Testis (tissue), 3 donors: ENCODE results near the gene MTUS2. TPM values are rescaled to one million over a fixed set of nuclear protein-coding genes. Genes with fewer than 3 reads are reported as not detected.
A peak's percentile ranks its signal among the peaks of the same experiment; 100 is the strongest.

Experiments used
- DNase-seq: peaks from one replicate; pipeline ENCODE4 v3.0.0-alpha.2; 2019
- H3K27ac ChIP-seq, 2 donors: fragments of 200-600 bp; sonication (generic); one replicate each; pipeline ENCODE4 v1.5.1; 2019
- H3K27me3 ChIP-seq: fragments of 200-600 bp; sonication (generic); one replicate; pipeline ENCODE4 v1.5.1; 2019
- H3K36me3 ChIP-seq: fragments of 200-600 bp; sonication (generic); one replicate; pipeline ENCODE4 v1.5.1; 2017; ENCODE audit warnings: low read depth; ENCODE audit errors: missing control alignments
- H3K4me1 ChIP-seq: fragments of 200-600 bp; sonication (generic); one replicate; pipeline ENCODE4 v1.5.1; 2019
- H3K4me3 ChIP-seq, 2 donors: fragments of 200-600 bp; sonication (generic); one replicate each; pipeline ENCODE4 v1.5.1; 2017 to 2019
- H3K9me3 ChIP-seq: fragments of 200-600 bp; sonication (generic); one replicate; pipeline ENCODE4 v1.5.1; 2017
- POLR2A ChIP-seq: fragments of 450-650 bp; IDR thresholded peaks from one replicate; pipeline ENCODE4 v1.6.1; 2017; ENCODE audit warnings: antibody characterized with exemption, mild to moderate bottlenecking, moderate library complexity
- whole genome bisulfite sequencing, 2 donors: methylation state at CpG; one replicate each; pipeline ENCODE4 v1.1.5; 2018; 5-methylcytosine and 5-hydroxymethylcytosine counted together
- intact Hi-C: fragments of 100-400 bp; cut with DNase I; formaldehyde crosslinking; loops from one replicate; pipeline ENCODE4 v1.15.1; 2023; ENCODE audit warnings: low total_unique reads
- polyA plus RNA-seq: library from polyadenylated mRNA; stranded (reverse); fragments of 350-450 nt; fragmentation: Illumina TruSeq; extraction: RNeasy Lipid Tissue Mini Kit (QIAGEN cat#74804); gene quantifications from one replicate; pipeline ENCODE4 v1.2.3, GENCODE V29; 2014; ENCODE audit warnings: low read depth, low replicate concordance; ENCODE audit not compliant: insufficient read depth
- total RNA-seq, 2 donors: library from RNA; depleted of rRNA; stranded (reverse); fragments of >200 nt; gene quantifications; one replicate each; pipeline ENCODE4 v1.2.3, GENCODE V29; 2016
- TF ChIP-seq, protein P1 (sequence below), 3 experiments: fragments of 450-650 bp in 2 of 3; fragments of 200-600 bp in 1 of 3; sonication (generic) in 1 of 3; IDR thresholded peaks; one replicate each; pipeline ENCODE4 v1.5.1; 2016 to 2019; ENCODE audit warnings: antibody characterized with exemption in 3 of 3, mild to moderate bottlenecking in 2 of 3, moderate library complexity in 1 of 3

The MTUS2 gene
- total and polyA plus RNA-seq, 3 donors from 2014 or later: 2.1 to 9.2 (median 8.3) TPM

DNA sequence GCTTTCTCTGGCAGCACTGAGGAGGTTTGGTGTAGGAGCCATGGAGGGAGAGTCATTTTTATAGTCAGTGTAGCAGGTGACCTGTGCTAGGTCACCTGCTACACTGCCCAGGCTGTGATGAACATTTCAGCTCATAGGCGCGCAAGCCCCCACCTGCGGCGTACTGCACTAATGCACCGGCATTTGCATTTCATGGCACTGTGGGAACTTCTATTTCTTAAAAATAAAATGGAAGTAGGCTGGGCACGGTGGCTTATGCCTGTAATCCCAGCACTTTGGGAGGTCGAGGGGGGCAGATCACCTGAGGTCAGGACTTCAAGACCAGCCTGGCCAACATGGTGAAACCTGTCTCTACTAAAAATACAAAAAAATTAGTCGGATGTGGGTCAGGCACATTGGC is 674.4 kb downstream of the MTUS2 start:
- 88 to 92% methylated on average over 8 of the region's 8 CpGs for WGBS, 2 donors

DNA sequence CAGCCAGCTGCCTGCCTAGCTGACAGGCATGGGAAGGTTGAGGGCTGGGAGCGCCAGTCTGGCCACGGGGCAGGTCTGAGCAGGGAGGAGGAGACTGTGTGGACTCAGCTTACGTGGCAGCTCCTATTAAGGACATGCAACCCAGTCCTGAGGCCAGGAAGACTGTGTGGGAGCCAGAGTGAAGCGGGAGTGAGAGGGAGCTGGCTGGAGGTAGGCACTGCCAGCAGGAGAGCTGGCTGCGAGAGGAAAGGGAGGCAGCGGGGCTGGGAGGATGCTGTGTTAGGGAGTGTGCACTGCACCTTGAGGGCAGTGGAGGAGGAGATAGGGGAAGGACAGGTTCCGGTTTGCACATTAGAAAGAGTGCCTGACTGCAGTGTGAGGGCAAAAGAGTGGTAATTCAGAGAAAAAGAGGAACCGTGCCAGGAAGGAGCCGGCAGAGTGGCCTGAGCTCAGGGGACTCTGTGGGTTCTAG is 676.1 kb downstream of the MTUS2 start:
- no peak overlapping the region for H3K27ac ChIP-seq
- no peaks in the 10 kb centered on the region for H3K36me3 ChIP-seq
- 52 to 74% methylated on average over 8 to 9 of the region's 9 CpGs for WGBS, 2 donors
- DNase-seq: peak; percentile 45
- peaks cover 13% of the 10 kb centered on the region for H3K4me1 ChIP-seq
- intact Hi-C loops: no loop called here
- no peaks in the 10 kb centered on the region for H3K9me3 ChIP-seq
- H3K27me3 ChIP-seq: no peaks in the 10 kb centered on the region
- no peak overlapping the region for H3K4me3 ChIP-seq
- TF ChIP-seq POLR2A: no peak
- TF ChIP-seq, protein P1, sequence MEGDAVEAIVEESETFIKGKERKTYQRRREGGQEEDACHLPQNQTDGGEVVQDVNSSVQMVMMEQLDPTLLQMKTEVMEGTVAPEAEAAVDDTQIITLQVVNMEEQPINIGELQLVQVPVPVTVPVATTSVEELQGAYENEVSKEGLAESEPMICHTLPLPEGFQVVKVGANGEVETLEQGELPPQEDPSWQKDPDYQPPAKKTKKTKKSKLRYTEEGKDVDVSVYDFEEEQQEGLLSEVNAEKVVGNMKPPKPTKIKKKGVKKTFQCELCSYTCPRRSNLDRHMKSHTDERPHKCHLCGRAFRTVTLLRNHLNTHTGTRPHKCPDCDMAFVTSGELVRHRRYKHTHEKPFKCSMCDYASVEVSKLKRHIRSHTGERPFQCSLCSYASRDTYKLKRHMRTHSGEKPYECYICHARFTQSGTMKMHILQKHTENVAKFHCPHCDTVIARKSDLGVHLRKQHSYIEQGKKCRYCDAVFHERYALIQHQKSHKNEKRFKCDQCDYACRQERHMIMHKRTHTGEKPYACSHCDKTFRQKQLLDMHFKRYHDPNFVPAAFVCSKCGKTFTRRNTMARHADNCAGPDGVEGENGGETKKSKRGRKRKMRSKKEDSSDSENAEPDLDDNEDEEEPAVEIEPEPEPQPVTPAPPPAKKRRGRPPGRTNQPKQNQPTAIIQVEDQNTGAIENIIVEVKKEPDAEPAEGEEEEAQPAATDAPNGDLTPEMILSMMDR (IDR thresholded peaks at IDR 0.05): no peak

More for the DNA sequence above, 674.4 kb downstream of the MTUS2 start:
- intact Hi-C loops: no loop called here
- Histone ChIP-seq H3K27ac (no peak overlapping the region), H3K36me3 (no peaks in the 10 kb centered on the region), H3K4me1 (peaks cover 13% of the 10 kb centered on the region), H3K27me3 (no peaks in the 10 kb centered on the region), H3K4me3 (no peak overlapping the region), H3K9me3 (no peaks in the 10 kb centered on the region)
- no peak for TF ChIP-seq POLR2A
- TF ChIP-seq, protein P1 (IDR thresholded peaks at IDR 0.05): no peak
- DNase-seq: no peak

DNA sequence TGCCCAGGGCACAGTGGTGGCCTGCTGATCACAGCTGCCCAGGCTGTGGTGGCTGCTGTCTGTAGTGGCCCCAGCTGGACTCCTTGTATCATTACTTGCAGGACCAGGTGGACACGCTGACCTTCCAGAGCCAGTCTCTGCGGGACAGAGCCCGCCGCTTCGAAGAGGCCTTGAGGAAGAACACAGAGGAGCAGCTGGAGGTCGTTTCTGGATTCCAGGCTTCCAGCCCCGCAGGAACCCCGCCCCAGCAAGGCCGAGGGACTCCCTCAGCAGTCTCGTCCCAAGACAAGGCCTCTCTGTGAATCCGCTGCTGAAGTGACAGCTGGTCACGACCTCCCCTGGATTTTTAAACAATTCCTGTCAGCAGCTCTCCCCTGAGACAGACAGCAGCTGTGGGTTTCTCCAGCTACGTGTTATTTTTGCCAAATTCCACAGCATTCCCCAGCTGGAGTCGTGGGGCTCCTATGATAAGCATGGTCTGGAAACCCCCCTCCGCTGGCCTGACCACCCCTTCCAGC is 677.1 kb downstream of the MTUS2 start:
- Histone ChIP-seq H3K36me3 (no peaks in the 10 kb centered on the region), H3K27me3 (no peaks in the 10 kb centered on the region), H3K9me3 (no peaks in the 10 kb centered on the region), H3K27ac (peak overlapping the region in 1 of 2 donors; percentile 14), H3K4me1 (peaks cover 13% of the 10 kb centered on the region), H3K4me3 (no peak overlapping the region)
- WGBS, 2 donors: 19 to 22% methylated on average over 3 to 15 of the region's 15 CpGs
- peak; percentile 71 for DNase-seq
- intact Hi-C loops: no loop called here
- TF ChIP-seq, protein P1 (IDR thresholded peaks at IDR 0.05): no peak
- TF ChIP-seq POLR2A: no peak

DNA sequence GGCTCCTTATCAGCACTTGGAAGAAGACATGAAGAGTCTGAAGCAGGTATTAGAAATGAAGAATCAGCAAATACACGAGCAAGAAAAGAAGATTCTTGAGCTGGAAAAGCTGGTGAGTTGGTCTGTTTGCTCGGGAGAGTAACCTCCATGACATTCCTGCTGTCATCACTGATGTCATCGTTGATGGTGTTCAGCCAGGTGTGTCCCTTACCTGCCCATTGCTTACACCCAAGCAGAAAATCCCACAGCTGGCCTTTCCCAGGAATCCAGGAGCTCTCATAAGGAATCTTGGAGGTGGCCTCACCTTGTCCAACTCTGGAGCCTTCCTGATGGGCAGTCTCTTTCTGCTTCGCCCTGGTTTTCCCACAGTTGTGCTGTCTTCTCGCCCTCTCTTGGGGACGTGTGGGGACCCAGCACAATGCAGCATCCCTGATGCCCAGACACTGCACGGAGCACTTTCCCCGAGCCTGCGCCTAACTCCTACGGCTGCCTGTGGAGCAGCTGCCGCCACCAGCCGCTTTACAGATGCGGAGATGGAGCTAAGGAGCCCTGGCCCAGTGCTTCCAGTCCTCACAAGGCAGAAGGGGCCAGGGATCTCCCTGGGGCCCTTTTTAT is 678.4 kb downstream of the MTUS2 start:
- WGBS, 2 donors: 92 to 95% methylated on average over 12 to 13 of the region's 13 CpGs
- no peaks in the 10 kb centered on the region for H3K27me3 ChIP-seq
- H3K27ac ChIP-seq: no peak overlapping the region
- H3K4me1 ChIP-seq: peaks cover 13% of the 10 kb centered on the region
- intact Hi-C loops: no loop called here
- H3K4me3 ChIP-seq: no peak overlapping the region
- TF ChIP-seq, protein P1 (IDR thresholded peaks at IDR 0.05): no peak
- no peak for TF ChIP-seq POLR2A
- no peaks in the 10 kb centered on the region for H3K36me3 ChIP-seq
- H3K9me3 ChIP-seq: no peaks in the 10 kb centered on the region
- no peak for DNase-seq
